ENCODE data around the gene TANGO2. TPM values are rescaled to one million over a fixed set of nuclear protein-coding genes. Genes with fewer than 3 reads are reported as not detected.

TANGO2 gene
- total RNA-seq, 1 experiment from 2014 or later = 21.5 TPM

DNA sequence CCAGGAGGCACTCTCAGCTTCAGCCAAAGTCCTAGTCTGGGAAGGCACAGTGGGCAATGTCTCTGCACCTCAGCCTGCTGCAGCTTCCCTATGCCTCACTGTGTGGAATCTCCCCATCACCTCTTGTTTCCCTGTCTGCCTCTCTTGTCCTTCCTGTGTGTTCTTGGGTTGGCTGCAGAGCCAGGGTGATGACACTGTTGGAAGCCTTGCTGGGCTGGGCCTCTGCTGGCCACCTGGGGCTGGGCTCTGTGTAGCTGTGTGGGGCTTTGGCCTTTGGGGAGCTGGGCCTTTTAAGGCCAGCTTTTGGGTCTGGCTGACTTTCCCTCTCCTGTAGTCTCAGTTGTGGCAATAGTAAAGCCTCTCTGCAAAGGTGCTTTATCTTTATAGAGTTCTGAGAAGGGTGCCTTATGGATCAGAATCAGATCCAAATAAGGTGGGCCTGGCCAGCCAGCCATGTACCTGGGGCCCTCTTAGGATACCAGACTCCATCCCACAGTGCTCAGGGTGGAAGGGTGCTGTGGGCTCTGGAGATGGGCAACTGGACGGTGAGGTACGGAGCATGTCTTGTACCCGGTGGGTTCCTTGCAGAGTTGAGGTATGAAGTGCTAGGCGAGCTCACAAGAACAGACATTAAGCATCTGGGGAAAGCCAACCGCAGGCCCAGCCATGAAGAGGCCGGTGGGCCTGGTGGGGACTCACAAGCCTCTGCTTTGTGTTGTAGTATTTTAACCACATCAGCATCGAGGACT lies 84.7 kb downstream of the TANGO2 start:
- no peak for DNase-seq (ENCODE audit: low spot score)
- ChIA-PET CTCF (no interaction called here), POLR2A (ENCODE audit: low non-redundant PET) (no interaction called here)
- no peaks in the 10 kb centered on the region for H3K9me3 ChIP-seq (ENCODE audit: low read depth, low read length, poor library complexity, severe bottlenecking)
- no peak overlapping the region for H3K4me3 ChIP-seq (ENCODE audit: low read depth, low read length, poor library complexity, severe bottlenecking)
- BruUV-seq (replicated peaks) = no TSS peak
- no peaks in the 10 kb centered on the region for H3K4me1 ChIP-seq (ENCODE audit: insufficient read depth, low read length, poor library complexity, severe bottlenecking)
- H3K27me3 ChIP-seq (replicated peaks; ENCODE audit: insufficient read depth, low read depth, low read length, poor library complexity) = no peaks in the 10 kb centered on the region
- intact Hi-C loops (cut with micrococcal nuclease; ENCODE audit: unreplicated experiment) = no loop called here
- TF ChIP-seq, protein P1, sequence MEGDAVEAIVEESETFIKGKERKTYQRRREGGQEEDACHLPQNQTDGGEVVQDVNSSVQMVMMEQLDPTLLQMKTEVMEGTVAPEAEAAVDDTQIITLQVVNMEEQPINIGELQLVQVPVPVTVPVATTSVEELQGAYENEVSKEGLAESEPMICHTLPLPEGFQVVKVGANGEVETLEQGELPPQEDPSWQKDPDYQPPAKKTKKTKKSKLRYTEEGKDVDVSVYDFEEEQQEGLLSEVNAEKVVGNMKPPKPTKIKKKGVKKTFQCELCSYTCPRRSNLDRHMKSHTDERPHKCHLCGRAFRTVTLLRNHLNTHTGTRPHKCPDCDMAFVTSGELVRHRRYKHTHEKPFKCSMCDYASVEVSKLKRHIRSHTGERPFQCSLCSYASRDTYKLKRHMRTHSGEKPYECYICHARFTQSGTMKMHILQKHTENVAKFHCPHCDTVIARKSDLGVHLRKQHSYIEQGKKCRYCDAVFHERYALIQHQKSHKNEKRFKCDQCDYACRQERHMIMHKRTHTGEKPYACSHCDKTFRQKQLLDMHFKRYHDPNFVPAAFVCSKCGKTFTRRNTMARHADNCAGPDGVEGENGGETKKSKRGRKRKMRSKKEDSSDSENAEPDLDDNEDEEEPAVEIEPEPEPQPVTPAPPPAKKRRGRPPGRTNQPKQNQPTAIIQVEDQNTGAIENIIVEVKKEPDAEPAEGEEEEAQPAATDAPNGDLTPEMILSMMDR (conservative IDR thresholded peaks at IDR 0.05; ENCODE audit: low read depth, low read length) = no peak
- TF ChIP-seq EZH2 (IDR thresholded peaks at IDR 0.05; ENCODE audit: borderline replicate concordance, low read depth, low read length, poor library complexity, severe bottlenecking) = no peak
- H3K27ac ChIP-seq (ENCODE audit: low read depth, low read length, poor library complexity, severe bottlenecking) = no peak overlapping the region
- peaks cover 91% of the 10 kb centered on the region for H3K36me3 ChIP-seq (ENCODE audit: insufficient read depth, low read length, poor library complexity, severe bottlenecking)

DNA sequence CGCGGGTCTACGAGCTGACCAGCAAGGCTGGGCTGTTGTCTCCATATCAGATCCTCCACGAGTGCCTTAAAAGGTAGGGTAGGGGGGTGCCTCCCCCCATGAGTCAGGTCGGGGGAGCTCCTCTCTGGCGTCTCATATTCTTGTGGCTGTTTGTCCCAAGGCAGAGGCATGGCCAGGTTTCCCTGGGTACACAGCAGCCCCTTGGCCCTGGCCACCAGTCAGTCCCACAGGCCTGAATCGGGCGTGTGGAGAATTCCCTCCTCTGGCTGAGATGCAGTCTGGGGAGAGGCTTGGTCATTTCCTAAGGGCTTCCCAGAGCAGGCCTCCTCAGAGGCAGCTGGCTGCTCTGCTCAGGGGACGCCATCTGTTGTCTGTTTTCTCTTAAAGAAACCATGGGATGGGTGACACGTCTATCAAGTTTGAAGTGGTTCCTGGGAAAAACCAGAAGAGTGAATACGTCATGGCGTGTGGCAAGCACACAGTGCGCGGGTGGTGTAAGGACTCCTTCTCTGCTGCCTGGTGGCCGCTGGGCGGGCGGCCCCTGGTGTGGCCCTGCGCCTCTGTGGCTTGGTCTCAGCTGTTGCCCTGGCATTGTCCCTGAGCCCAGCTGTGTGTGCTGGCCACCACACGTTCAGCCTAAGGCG lies 85.4 kb downstream of the TANGO2 start:
- intact Hi-C loops (cut with micrococcal nuclease; ENCODE audit: unreplicated experiment) = no loop called here
- H3K27me3 ChIP-seq (replicated peaks; ENCODE audit: insufficient read depth, low read depth, low read length, poor library complexity) = no peaks in the 10 kb centered on the region
- DNase-seq (ENCODE audit: low spot score) = no peak
- no TSS peak for BruUV-seq (replicated peaks)
- H3K27ac ChIP-seq (ENCODE audit: low read depth, low read length, poor library complexity, severe bottlenecking) = no peak overlapping the region
- H3K4me3 ChIP-seq (ENCODE audit: low read depth, low read length, poor library complexity, severe bottlenecking) = no peak overlapping the region
- CTCF ChIA-PET = no interaction called here
- peaks cover 90% of the 10 kb centered on the region for H3K36me3 ChIP-seq (ENCODE audit: insufficient read depth, low read length, poor library complexity, severe bottlenecking)
- TF ChIP-seq EZH2 (IDR thresholded peaks at IDR 0.05; ENCODE audit: borderline replicate concordance, low read depth, low read length, poor library complexity, severe bottlenecking) = no peak
- TF ChIP-seq, protein P1 (conservative IDR thresholded peaks at IDR 0.05; ENCODE audit: low read depth, low read length) = no peak
- no peaks in the 10 kb centered on the region for H3K9me3 ChIP-seq (ENCODE audit: low read depth, low read length, poor library complexity, severe bottlenecking)
- POLR2A ChIA-PET (ENCODE audit: low non-redundant PET) = no interaction called here
- H3K4me1 ChIP-seq (ENCODE audit: insufficient read depth, low read length, poor library complexity, severe bottlenecking) = no peaks in the 10 kb centered on the region

DNA sequence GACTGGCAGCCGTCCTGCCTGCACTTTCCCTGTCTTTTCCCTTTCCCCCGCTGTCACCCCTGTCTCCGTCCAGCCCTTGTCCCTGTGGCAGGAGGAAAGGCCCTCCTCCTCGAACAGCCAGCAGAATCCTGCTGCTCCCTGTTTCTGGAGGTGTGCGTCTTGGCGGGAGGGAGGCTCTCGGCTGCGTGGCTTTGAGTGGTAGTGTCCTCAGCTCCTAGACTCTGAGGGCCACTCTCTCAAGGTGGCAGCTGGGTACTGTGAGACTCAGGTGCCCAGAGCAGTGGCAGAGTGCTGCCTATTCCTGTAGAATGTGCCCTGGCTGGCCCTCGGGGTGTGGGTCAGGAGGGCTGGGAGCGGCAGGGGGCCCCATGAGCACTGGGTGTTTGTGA lies 85.9 kb downstream of the TANGO2 start:
- intact Hi-C loops (cut with micrococcal nuclease; ENCODE audit: unreplicated experiment) = no loop called here
- no peak overlapping the region for H3K27ac ChIP-seq (ENCODE audit: low read depth, low read length, poor library complexity, severe bottlenecking)
- no peaks in the 10 kb centered on the region for H3K27me3 ChIP-seq (replicated peaks; ENCODE audit: insufficient read depth, low read depth, low read length, poor library complexity)
- ChIA-PET POLR2A (ENCODE audit: low non-redundant PET) (no interaction called here), CTCF (no interaction called here)
- H3K4me3 ChIP-seq (ENCODE audit: low read depth, low read length, poor library complexity, severe bottlenecking) = no peak overlapping the region
- H3K9me3 ChIP-seq (ENCODE audit: low read depth, low read length, poor library complexity, severe bottlenecking) = no peaks in the 10 kb centered on the region
- no peak for DNase-seq (ENCODE audit: low spot score)
- BruUV-seq (replicated peaks) = no TSS peak
- no peaks in the 10 kb centered on the region for H3K4me1 ChIP-seq (ENCODE audit: insufficient read depth, low read length, poor library complexity, severe bottlenecking)
- TF ChIP-seq, protein P1 (conservative IDR thresholded peaks at IDR 0.05; ENCODE audit: low read depth, low read length) = no peak
- no peak for TF ChIP-seq EZH2 (IDR thresholded peaks at IDR 0.05; ENCODE audit: borderline replicate concordance, low read depth, low read length, poor library complexity, severe bottlenecking)
- H3K36me3 ChIP-seq (ENCODE audit: insufficient read depth, low read length, poor library complexity, severe bottlenecking) = peaks cover 85% of the 10 kb centered on the region

All from A673 (cell line).